A549 (cell line): ENCODE measurements around the gene NFASC. TPM values are rescaled to one million over a fixed set of nuclear protein-coding genes. Genes with fewer than 3 reads are reported as not detected.

Experiments used
- ATAC-seq, 2 experiments: fragments of 200-7000 bp in 1 of 2; fragments of >200 bp in 1 of 2; cut with Nextera tagmentation in 1 of 2; cut with Tn5 transposase in 1 of 2; 3 replicates each; pipeline versions ENCODE4 v1.8.0 to v1.9.1; 2018 to 2020; ENCODE audit warnings: mild to moderate bottlenecking in 1 of 2, moderate library complexity in 1 of 2
- CTCF ChIA-PET: fragments of 300-600 bp; sonication (Branson Sonifier 250); formaldehyde crosslinking; extraction: SDS; loops from one replicate; lab custom pipeline; 2021; ENCODE audit warnings: antibody characterized with exemption, inconsistent platforms; lab: Yijun Ruan, JAX
- POLR2A ChIA-PET: fragments of 350-600 bp; formaldehyde crosslinking; extraction: SDS; loops from one replicate; lab custom pipeline; 2021; ENCODE audit warnings: antibody characterized with exemption, inconsistent platforms; lab: Yijun Ruan, JAX
- DNase-seq, 2 experiments: peaks; one replicate each; pipeline versions ENCODE4 v3.0.0 to v3.0.0-alpha.2; 2011 to 2016; ENCODE audit warnings: low read depth in 1 of 2, low spot score in 1 of 2
- FAIRE-seq: peaks from 2 replicates; lab custom pipeline; 2011; peaks lifted over from hg19 to GRCh38; lab: Jason Lieb, UNC
- H3K27ac ChIP-seq, 2 experiments: fragments of >200 bp; sonication (Bioruptor Twin); formaldehyde crosslinking; 3 replicates each; pipeline ENCODE4 v1.5.1; 2016 to 2017
- H3K4me1 ChIP-seq: fragments of >200 bp; sonication (Bioruptor Twin); formaldehyde crosslinking; 3 replicates; pipeline ENCODE4 v1.6.1; 2016
- H3K4me2 ChIP-seq: fragments of >200 bp; sonication (Bioruptor Twin); formaldehyde crosslinking; 3 replicates; pipeline ENCODE4 v1.6.1; 2016
- H3K4me3 ChIP-seq: fragments of >200 bp; sonication (Bioruptor Twin); formaldehyde crosslinking; 3 replicates; pipeline ENCODE4 v1.5.1; 2016
- H3K9me3 ChIP-seq: fragments of >200 bp; sonication (Bioruptor Twin); formaldehyde crosslinking; 3 replicates; pipeline ENCODE4 v1.6.1; 2016
- CBX8 ChIP-seq: fragments of 200-600 bp; sonication (generic); IDR thresholded peaks from 2 replicates; pipeline ENCODE4 v1.6.1; 2016
- CHD4 ChIP-seq: fragments of 200-600 bp; sonication (generic); IDR thresholded peaks from 2 replicates; pipeline ENCODE4 v1.6.1; 2016; ENCODE audit warnings: antibody characterized with exemption, mild to moderate bottlenecking, borderline replicate concordance
- EHF ChIP-seq: fragments of 250-450 bp; sonication (Bioruptor Pico); IDR thresholded peaks from 2 replicates; pipeline ENCODE4 v1.5.0; 2020; ENCODE audit warnings: mild to moderate bottlenecking
- EHMT2 ChIP-seq: fragments of 200-600 bp; sonication (generic); IDR thresholded peaks from 2 replicates; pipeline ENCODE4 v1.6.1; 2016; ENCODE audit warnings: antibody characterized with exemption, low read depth, mild to moderate bottlenecking, moderate library complexity
- ELK1 ChIP-seq: fragments of 150-350 bp; IDR thresholded peaks from 2 replicates; pipeline ENCODE4 v1.6.1; 2014; ENCODE audit warnings: low read depth, mild to moderate bottlenecking, low read length
- HOXB13 ChIP-seq: fragments of 250-450 bp; sonication (Bioruptor Pico); IDR thresholded peaks from 2 replicates; pipeline ENCODE4 v1.5.0; 2020; ENCODE audit warnings: low read depth, mild to moderate bottlenecking, moderate library complexity
- HOXB5 ChIP-seq: fragments of 250-450 bp; sonication (Bioruptor Pico); IDR thresholded peaks from 2 replicates; pipeline ENCODE4 v1.5.0; 2020; ENCODE audit warnings: mild to moderate bottlenecking, moderate library complexity
- KDM1A ChIP-seq: fragments of 200-600 bp; sonication (generic); IDR thresholded peaks from 2 replicates; pipeline ENCODE4 v1.6.1; 2016; ENCODE audit warnings: low read depth, mild to moderate bottlenecking
- MAX ChIP-seq: IDR thresholded peaks from 2 replicates; pipeline ENCODE4 v1.6.1; 2012
- MAZ ChIP-seq: fragments of 150-350 bp; IDR thresholded peaks from 2 replicates; pipeline ENCODE4 v1.6.1; 2014; ENCODE audit warnings: antibody characterized with exemption, low read depth, low read length, borderline replicate concordance
- MYC ChIP-seq: IDR thresholded peaks from 2 replicates; pipeline ENCODE4 v1.6.1; 2012; ENCODE audit warnings: mild to moderate bottlenecking, inconsistent platforms, low read length, improper control_type of control experiment, borderline replicate concordance
- NFE2L2 ChIP-seq: fragments of 150-350 bp; conservative IDR thresholded peaks from 2 replicates; pipeline ENCODE4 v1.6.1; 2014; ENCODE audit warnings: low read length
- NR3C1 ChIP-seq: fragments of >200 bp; sonication (Bioruptor Twin); formaldehyde crosslinking; IDR thresholded peaks from 3 replicates; pipeline ENCODE4 v1.6.1; 2017
- PHF8 ChIP-seq: fragments of 200-600 bp; sonication (generic); IDR thresholded peaks from 2 replicates; pipeline ENCODE4 v1.6.1; 2016; ENCODE audit warnings: low read depth, mild to moderate bottlenecking, antibody characterized with exemption, moderate library complexity, borderline replicate concordance
- POLR2A ChIP-seq: IDR thresholded peaks from 2 replicates; pipeline ENCODE4 v1.6.1; 2012; ENCODE audit warnings: mild to moderate bottlenecking, low read length
- POLR2AphosphoS2 ChIP-seq: conservative IDR thresholded peaks from 2 replicates; pipeline ENCODE4 v1.6.1; 2012; ENCODE audit warnings: low read length, improper control_type of control experiment, inconsistent platforms
- SREBF2 ChIP-seq: fragments of 450-650 bp; IDR thresholded peaks from 2 replicates; pipeline ENCODE4 v1.6.1; 2014; ENCODE audit warnings: mild to moderate bottlenecking, moderate library complexity
- USF2 ChIP-seq: fragments of 450-650 bp; IDR thresholded peaks from 2 replicates; pipeline ENCODE4 v1.6.1; 2014; ENCODE audit warnings: antibody characterized with exemption
- ZC3H11A ChIP-seq: fragments of 450-650 bp; IDR thresholded peaks from 2 replicates; pipeline ENCODE4 v1.6.1; 2014; ENCODE audit warnings: antibody characterized with exemption, mild to moderate bottlenecking
- ZSCAN20 ChIP-seq: fragments of 250-450 bp; sonication (Bioruptor Pico); IDR thresholded peaks from 2 replicates; pipeline ENCODE4 v1.8.0; 2022; ENCODE audit warnings: mild to moderate bottlenecking, moderate library complexity
- WGBS: methylation state at CpG from one replicate; pipeline ENCODE4 v1.1.6; 2017; ENCODE audit errors: missing lambda C conversion rate; 5-methylcytosine and 5-hydroxymethylcytosine counted together
- polyA plus RNA-seq, 4 experiments: library from polyadenylated mRNA; depleted of rRNA in 3 of 4; stranded (reverse); fragments of >200 nt; fragmentation: RNase III in 1 of 4; extraction: RNeasy Plus Mini Kit Qiagen cat#74134 plus additional on column Dnase treatment in 1 of 4; gene quantifications; 2 replicates in 3 of 4; 3 replicates in 1 of 4; pipeline ENCODE4 v1.2.3, GENCODE V29; 2011 to 2017
- TF ChIP-seq, protein P1 (sequence below): fragments of 250-450 bp; sonication (Bioruptor Pico); IDR thresholded peaks from 2 replicates; pipeline ENCODE4 v1.5.0; 2021; ENCODE audit warnings: mild to moderate bottlenecking, moderate library complexity, borderline replicate concordance
- TF ChIP-seq, protein P2 (sequence below): fragments of >200 bp; sonication (Bioruptor Twin); formaldehyde crosslinking; IDR thresholded peaks from 3 replicates; pipeline ENCODE4 v1.5.1; 2016
- TF ChIP-seq, protein P3 (sequence below): fragments of 250-450 bp; sonication (Bioruptor Pico); IDR thresholded peaks from 2 replicates; pipeline ENCODE4 v1.5.0; 2020; ENCODE audit warnings: low read depth, mild to moderate bottlenecking, moderate library complexity

Gene NFASC
- polyA plus RNA-seq, 2 of the 4 experiments (the other 2 are of a cell fraction): 0.27 to 0.39 TPM

DNA sequence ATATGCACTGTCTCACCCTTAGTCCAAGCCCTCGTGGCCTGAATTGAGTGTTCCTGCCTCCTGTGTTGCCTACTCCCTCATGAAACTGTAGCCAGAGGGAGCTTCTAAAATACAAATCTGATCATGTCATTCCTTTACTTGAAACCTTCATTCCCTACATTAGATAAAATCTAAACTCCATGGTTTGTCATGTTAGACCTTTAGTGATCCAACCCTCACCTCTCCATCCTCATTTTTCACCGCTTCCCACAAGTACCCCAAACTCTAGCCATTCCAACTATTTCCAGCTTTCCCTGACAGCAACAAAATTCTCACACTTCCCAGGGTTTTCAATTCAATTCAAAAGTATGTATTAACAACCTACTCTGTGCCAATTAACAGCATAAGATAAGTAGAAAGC is 154.0 kb downstream of the NFASC start:
- no peak for FAIRE-seq
- H3K4me3 ChIP-seq: no peak overlapping the region
- ATAC-seq: no peak
- TF ChIP-seq, protein P1, sequence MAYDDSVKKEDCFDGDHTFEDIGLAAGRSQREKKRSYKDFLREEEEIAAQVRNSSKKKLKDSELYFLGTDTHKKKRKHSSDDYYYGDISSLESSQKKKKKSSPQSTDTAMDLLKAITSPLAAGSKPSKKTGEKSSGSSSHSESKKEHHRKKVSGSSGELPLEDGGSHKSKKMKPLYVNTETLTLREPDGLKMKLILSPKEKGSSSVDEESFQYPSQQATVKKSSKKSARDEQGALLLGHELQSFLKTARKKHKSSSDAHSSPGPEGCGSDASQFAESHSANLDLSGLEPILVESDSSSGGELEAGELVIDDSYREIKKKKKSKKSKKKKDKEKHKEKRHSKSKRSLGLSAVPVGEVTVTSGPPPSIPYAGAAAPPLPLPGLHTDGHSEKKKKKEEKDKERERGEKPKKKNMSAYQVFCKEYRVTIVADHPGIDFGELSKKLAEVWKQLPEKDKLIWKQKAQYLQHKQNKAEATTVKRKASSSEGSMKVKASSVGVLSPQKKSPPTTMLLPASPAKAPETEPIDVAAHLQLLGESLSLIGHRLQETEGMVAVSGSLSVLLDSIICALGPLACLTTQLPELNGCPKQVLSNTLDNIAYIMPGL: no peak
- TF ChIP-seq HOXB5: no peak
- H3K27ac ChIP-seq: no peak overlapping the region
- ChIA-PET POLR2A (no interaction called here), CTCF (interaction anchor here (0.6 to 1.8 kb wide), 2 partner anchors 36 to 241 kb away, joined by 3 to 9 read pairs; no protein-coding TSS in a partner anchor)
- DNase-seq: no peak
- H3K9me3 ChIP-seq: no peaks in the 10 kb centered on the region
- H3K4me1 ChIP-seq: no peaks in the 10 kb centered on the region
- no peak overlapping the region for H3K4me2 ChIP-seq
- WGBS: 72% methylated on average over 2 of the region's 2 CpGs

- 73% methylated on average over 16 of the region's 16 CpGs for WGBS
- no peak for DNase-seq
- Histone ChIP-seq H3K4me2 (no peak overlapping the region), H3K27ac (no peak overlapping the region), H3K4me3 (no peak overlapping the region), H3K9me3 (no peaks in the 10 kb centered on the region), H3K4me1 (no peaks in the 10 kb centered on the region)
- no peak for TF ChIP-seq ZSCAN20
- TF ChIP-seq, protein P1: no peak
- no peak for TF ChIP-seq ZC3H11A
- TF ChIP-seq, protein P2, sequence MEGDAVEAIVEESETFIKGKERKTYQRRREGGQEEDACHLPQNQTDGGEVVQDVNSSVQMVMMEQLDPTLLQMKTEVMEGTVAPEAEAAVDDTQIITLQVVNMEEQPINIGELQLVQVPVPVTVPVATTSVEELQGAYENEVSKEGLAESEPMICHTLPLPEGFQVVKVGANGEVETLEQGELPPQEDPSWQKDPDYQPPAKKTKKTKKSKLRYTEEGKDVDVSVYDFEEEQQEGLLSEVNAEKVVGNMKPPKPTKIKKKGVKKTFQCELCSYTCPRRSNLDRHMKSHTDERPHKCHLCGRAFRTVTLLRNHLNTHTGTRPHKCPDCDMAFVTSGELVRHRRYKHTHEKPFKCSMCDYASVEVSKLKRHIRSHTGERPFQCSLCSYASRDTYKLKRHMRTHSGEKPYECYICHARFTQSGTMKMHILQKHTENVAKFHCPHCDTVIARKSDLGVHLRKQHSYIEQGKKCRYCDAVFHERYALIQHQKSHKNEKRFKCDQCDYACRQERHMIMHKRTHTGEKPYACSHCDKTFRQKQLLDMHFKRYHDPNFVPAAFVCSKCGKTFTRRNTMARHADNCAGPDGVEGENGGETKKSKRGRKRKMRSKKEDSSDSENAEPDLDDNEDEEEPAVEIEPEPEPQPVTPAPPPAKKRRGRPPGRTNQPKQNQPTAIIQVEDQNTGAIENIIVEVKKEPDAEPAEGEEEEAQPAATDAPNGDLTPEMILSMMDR: no peak
- TF ChIP-seq SREBF2: no peak
- no peak for ATAC-seq
- POLR2A ChIA-PET: no interaction called here
- CTCF ChIA-PET: interaction anchor here (1.0 to 1.8 kb wide), 2 partner anchors 36 kb away, joined by 4 to 9 read pairs; no protein-coding TSS in a partner anchor
- FAIRE-seq: no peak
These were observed 154.6 kb downstream of the NFASC start for GRCh38 chr1:205025239-205025638.

DNA sequence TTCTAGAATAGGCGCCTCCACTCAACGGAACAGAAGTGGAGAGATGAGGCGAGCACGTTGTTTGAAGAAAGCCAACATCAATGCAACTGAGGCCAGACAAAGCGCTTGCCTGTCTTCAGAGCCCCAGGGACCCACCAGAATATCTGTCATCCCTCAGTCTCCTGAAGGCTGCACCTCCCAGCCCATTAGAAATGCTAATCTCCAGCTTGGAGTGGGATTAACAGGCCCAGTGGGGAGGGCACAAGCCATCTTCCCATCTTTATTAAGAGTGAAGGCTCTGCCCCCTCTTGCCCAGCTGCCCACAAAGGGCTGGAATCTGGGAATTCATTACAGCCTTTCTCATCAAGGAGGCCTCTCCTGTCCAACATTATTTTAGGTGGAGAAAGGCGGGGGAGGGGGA is 155.5 kb downstream of the NFASC start:
- Histone ChIP-seq H3K4me2 (no peak overlapping the region), H3K27ac (no peak overlapping the region)
- DNase-seq: no peak
- POLR2A ChIA-PET: no interaction called here
- TF ChIP-seq CHD4: no peak
- no peak for TF ChIP-seq POLR2A
- TF ChIP-seq, protein P3, sequence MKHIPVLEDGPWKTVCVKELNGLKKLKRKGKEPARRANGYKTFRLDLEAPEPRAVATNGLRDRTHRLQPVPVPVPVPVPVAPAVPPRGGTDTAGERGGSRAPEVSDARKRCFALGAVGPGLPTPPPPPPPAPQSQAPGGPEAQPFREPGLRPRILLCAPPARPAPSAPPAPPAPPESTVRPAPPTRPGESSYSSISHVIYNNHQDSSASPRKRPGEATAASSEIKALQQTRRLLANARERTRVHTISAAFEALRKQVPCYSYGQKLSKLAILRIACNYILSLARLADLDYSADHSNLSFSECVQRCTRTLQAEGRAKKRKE (CRISPR knock-in tag): no peak
- TF ChIP-seq CBX8: no peak
- TF ChIP-seq, protein P2: no peak
- no peak for TF ChIP-seq NFE2L2
- no peak for TF ChIP-seq NR3C1
- no peak for TF ChIP-seq PHF8
- TF ChIP-seq EHMT2: no peak
- TF ChIP-seq MAX: no peak
- TF ChIP-seq MYC: no peak
- no peak for TF ChIP-seq ELK1
- no peak for TF ChIP-seq MAZ
- TF ChIP-seq ZSCAN20: no peak
- TF ChIP-seq POLR2AphosphoS2: no peak
- no peak for TF ChIP-seq HOXB13
- TF ChIP-seq KDM1A: no peak
- no peak for TF ChIP-seq USF2
- no peak for TF ChIP-seq EHF (CRISPR knock-in tag)
- TF ChIP-seq, all 56 proteins: peak for 0
- no peak overlapping the region for H3K4me3 ChIP-seq
- FAIRE-seq (no peak), ATAC-seq (no peak)
- CTCF ChIA-PET: interaction anchor here (0.7 to 1.0 kb wide), 2 partner anchors 29 to 35 kb away, joined by 3 to 4 read pairs; no protein-coding TSS in a partner anchor
- H3K9me3 ChIP-seq: no peaks in the 10 kb centered on the region
- no peaks in the 10 kb centered on the region for H3K4me1 ChIP-seq
- 46% methylated on average over 6 of the region's 6 CpGs for WGBS
